GM12801 (cell line): ENCODE results near the gene CDKN2B-AS1.

Source experiments
- TF ChIP-seq, protein P1 (sequence below): IDR thresholded peaks from one replicate; pipeline ENCODE4 v1.5.1; 2011; ENCODE audit warnings: control low read depth; ENCODE audit not compliant: insufficient read length; ENCODE audit errors: extremely low read depth

Gene CDKN2B-AS1

DNA sequence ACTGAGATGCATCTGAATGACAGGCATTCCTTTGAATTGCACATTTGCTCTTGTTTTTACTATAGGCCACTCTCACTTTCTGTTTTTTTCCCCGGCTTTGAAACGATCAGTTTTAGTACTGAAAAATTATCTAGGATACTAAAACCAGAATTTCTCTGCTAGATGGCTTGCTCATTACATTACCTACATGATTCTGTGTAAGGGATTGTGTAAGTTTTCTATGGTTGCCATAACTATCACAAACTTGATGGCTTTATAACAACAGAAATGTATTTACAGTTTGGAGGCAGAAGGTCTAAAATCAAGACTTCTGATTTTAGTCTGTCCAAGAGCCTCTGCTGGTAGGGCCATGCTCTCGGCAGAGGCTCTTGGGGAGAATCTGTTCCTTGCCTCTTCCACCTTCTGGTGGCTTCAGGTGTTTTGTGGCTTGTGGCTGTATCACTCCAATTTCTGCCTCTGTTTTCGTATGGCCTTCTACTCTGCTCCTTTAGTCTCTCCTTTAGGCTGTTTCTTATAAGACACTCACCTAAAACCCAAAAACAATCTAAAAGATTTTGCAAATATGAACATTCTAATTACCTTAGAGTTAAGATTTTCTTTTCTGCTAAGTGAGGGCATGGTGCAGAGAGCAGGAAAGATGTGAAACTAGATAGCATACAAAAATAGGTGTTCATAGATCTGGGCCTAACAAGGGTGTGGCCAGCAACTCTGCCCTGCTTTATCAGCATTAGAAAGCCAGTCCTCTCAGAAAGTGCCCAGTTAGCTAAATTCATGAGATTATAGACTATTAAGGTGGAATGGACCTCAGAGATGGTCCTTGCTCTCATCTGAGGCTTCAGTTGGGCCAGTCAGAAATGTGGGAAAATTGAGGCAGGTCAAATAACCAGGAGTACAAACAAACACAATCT, 107.8 kb downstream of the CDKN2B-AS1 start:
- TF ChIP-seq, protein P1, sequence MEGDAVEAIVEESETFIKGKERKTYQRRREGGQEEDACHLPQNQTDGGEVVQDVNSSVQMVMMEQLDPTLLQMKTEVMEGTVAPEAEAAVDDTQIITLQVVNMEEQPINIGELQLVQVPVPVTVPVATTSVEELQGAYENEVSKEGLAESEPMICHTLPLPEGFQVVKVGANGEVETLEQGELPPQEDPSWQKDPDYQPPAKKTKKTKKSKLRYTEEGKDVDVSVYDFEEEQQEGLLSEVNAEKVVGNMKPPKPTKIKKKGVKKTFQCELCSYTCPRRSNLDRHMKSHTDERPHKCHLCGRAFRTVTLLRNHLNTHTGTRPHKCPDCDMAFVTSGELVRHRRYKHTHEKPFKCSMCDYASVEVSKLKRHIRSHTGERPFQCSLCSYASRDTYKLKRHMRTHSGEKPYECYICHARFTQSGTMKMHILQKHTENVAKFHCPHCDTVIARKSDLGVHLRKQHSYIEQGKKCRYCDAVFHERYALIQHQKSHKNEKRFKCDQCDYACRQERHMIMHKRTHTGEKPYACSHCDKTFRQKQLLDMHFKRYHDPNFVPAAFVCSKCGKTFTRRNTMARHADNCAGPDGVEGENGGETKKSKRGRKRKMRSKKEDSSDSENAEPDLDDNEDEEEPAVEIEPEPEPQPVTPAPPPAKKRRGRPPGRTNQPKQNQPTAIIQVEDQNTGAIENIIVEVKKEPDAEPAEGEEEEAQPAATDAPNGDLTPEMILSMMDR, result no peak

DNA sequence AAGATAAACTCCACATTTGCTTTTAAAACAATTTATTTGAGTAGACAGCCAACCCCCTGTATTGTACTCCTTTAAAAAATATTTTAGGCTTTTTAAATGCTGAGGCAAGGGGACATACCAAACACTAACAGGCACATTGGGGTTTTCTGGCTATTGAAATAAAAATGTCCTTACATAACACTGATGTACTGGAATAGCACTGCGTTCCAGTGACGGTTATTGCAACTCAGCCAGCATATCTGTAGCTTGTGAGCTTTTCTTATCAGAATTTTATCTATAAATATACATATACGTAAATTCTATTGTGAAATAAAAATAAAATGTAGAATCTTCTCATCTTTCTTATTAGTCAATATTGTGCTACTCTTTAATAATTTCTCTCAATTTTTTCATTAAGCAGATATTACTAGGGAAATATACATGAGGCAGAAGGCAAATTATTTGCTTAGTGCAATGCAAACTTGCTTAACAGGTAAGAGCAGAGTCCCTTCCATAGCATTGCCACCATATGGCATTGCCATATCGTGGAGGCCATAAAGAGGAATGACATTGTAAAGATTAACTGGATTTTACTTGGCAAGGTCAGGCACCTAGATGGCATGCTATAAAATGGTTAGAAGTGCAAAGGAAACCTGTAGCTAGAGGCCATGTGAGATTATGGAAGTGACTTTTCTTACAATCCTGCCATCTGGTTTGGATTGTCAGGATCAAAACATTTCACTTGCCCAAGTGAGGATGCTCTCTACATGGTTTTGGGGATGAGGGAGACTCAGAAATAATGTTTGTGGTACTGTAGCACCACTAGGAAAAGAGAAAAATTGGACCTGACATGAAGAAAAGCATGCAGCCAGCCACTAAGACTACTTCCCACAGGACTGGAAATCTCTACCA, 109.3 kb downstream of the CDKN2B-AS1 start:
- TF ChIP-seq, protein P1, result no peak

DNA sequence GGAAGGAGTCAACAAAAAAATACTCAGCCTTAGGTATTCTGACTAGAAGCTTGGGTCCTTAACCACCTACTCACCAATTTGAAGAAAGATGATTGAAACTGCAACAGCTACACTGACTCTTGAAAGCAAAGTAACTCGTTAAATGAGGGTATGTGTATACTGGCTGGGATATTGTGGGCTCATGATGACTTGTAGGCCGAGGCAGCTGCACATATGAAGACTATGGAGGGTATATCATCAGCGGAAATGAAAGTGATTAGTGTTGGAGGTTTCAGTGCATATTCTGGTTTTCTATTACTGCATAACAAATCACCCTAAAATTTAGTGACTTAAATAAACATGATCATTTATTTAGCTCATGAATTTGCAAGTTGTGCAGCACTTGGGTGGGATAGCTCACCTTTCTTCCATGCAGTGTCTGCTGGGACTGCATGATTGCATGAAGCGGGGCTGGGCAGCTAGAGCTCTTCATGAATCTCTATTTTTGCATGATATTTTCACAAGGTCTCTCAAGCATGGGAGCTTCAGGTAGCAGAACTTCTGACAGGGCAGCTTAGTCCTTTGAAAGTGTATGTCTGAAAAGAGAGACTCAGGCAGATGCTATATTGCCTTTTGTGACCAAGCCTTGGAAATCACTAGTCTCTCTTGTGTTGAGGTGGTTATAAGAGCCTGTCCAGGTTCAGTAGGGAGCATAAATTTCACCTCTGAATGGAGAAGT, 110.6 kb downstream of the CDKN2B-AS1 start:
- TF ChIP-seq, protein P1, result no peak

DNA sequence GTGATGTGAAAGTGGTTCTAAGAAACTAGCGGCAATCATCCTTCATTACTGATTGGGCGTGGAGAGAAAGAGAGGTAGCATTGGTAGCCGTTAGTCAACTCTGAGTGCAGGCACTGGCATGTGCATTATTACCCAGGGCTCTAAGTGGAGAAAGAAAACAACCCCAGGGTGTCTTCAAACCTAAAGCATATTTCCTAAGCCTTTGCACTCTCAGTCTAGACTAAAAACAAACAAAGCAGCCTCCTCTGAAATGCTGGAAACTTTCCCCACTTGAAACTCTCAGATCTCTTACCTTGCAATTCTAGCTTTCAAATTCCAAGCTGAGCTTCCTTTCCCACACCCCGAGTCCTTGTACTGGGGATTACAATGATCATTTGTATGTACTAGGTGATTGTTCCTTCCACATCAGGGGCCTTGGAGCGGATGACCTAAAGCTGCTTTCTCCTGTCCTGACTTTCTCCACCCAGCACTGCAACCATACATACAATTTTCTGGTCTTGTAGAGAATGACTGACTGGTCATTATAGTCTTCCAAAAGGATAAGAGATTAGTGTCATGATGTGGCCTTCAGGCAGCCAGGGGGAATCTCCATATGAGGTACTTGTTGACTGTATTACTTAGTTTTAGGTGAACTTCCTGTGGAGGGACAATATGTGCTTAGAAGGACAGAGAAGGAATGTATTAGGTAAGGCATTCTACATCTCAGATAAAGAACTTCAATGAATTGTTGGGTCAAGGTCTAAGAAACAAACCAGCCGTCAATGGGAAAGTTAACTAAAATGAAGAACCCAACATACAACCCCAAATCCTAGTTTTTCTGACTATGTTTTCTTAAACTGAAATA, 112.8 kb downstream of the CDKN2B-AS1 start:
- TF ChIP-seq, protein P1, result no peak

DNA sequence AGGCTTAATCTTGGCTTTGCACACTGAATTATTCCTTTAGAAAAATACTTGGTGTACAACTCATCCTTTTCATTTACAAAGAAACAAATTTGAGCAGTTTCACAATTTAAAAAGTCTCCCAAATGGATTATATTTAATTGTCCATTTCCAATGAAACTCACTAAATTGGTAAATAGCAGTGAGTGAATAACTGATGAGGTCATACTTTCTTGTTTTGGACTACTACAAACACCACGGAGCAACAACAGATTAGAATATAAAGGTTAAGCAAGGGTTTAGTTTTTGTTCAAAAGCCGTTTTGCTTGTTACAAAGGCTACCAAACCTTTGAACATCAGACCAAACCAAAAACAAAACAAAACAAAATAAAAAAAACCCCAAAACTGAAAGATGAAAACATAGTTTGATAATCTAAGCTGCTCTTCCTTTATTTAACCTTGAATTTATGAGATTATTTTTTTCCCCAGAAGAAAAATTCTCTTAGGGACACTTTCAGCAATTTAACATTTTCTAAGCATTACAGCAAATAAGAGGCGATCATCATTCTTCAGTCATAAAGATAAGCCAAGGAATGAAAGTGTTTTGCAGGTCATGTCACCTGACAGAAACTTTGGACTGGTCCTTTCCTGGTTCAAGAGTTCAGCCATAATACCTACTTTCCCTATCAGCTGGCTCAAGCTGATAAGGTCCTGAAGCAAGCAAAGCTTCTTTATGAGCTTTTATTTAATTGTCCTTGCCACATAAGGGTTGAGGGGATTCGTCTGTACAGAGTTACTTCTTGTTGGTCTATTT, 114.2 kb downstream of the CDKN2B-AS1 start:
- TF ChIP-seq, protein P1, result no peak

DNA sequence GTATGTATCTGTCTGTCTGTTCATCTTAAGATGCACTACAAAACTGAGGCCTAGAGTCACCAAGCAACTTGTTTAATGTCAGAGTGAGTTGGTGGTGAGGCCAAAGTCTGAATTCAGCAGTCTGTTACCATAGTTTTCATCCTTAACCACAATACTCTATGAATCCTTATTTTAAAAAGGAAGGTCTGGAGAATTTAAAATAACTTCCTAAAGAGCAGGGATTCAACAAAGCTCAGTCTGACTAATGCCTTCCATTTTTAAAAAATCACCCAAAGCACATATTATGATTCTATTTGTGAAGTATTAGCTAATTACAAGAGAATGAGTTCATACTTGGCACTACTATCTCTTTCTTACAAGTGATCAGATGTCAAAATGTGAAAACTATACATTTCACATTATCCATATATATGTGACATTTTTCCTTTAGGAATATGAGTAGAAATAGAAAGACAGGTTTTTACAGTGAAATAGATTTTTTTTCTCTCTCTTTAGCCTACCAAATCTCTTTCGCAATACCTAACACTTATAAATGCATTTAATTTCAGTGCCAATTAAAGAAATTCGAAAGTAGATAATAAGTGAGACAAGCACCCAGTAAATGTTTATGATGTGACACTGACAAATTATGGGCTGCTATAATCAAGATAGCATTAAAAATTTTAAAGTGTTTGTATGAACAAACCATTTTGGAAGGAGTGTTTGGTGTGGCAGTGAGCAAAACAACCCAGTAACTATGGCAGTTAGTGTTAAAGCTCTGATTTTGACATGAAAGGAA, 116.8 kb downstream of the CDKN2B-AS1 start:
- TF ChIP-seq, protein P1, result no peak
